Body of pancreas (tissue), 4 donors: ENCODE results near the gene S100P. TPM values are rescaled to one million over a fixed set of nuclear protein-coding genes. Genes with fewer than 3 reads are reported as not detected.

ENCODE experiments used
- ATAC-seq: fragments of 150-250 bp; one replicate; pipeline ENCODE4 v1.9.1; 2016
- DNase-seq, 4 donors: peaks; one replicate each; pipeline ENCODE4 v3.0.0-alpha.2; 2019
- H3K27ac ChIP-seq, 4 donors: fragments of 200-600 bp; sonication (generic); 1 replicate in 3 of 4; 2 replicates in 1 of 4; pipeline versions ENCODE4 v1.5.1 to v1.6.1; 2016 to 2019; ENCODE audit warnings: mild to moderate bottlenecking in 1 of 4, mixed read lengths in 1 of 4, moderate library complexity in 1 of 4
- H3K27me3 ChIP-seq, 2 donors: fragments of 200-600 bp; sonication (generic); one replicate each; pipeline ENCODE4 v1.6.0; 2016; ENCODE audit warnings: mild to moderate bottlenecking in 1 of 2
- H3K36me3 ChIP-seq, 2 donors: fragments of 200-600 bp; sonication (generic); replicated peaks in 1 of 2; 2 replicates each; pipeline ENCODE4 v1.5.1; 2016; ENCODE audit warnings: low read depth in 2 of 2; ENCODE audit not compliant: insufficient read depth in 1 of 2
- H3K4me1 ChIP-seq: fragments of 200-600 bp; sonication (generic); one replicate; pipeline ENCODE4 v1.6.0; 2016
- H3K4me3 ChIP-seq, 2 donors: fragments of 200-600 bp; sonication (generic); 1 replicate in 1 of 2; 2 replicates in 1 of 2; pipeline ENCODE4 v1.5.1; 2016 to 2019
- H3K9me3 ChIP-seq, 3 donors: fragments of 200-600 bp; sonication (generic); 1 replicate in 2 of 3; 2 replicates in 1 of 3; pipeline ENCODE4 v1.5.1; 2016
- CTCF ChIP-seq, 7 experiments: fragments of 450-650 bp in 4 of 7; fragments of 200-600 bp in 3 of 7; sonication (generic) in 3 of 7; IDR thresholded peaks; one replicate each; pipeline ENCODE4 v1.5.1; 2016 to 2019; ENCODE audit warnings: antibody characterized with exemption in 7 of 7
- POLR2A ChIP-seq, 3 donors: fragments of 450-650 bp; IDR thresholded peaks; one replicate each; pipeline ENCODE4 v1.6.1; 2016; ENCODE audit warnings: antibody characterized with exemption in 3 of 3, mild to moderate bottlenecking in 2 of 3
- WGBS, 2 donors: methylation state at CpG; one replicate each; pipeline ENCODE4 v1.1.5; 2017; 5-methylcytosine and 5-hydroxymethylcytosine counted together
- intact Hi-C: fragments of 100-400 bp; cut with DNase I; formaldehyde crosslinking; loops from one replicate; pipeline ENCODE4 v1.15.1; 2023
- total RNA-seq, 2 donors: library from RNA; depleted of rRNA; stranded (reverse); fragments of >200 nt; gene quantifications; one replicate each; pipeline ENCODE4 v1.1.0, GENCODE V29; 2016

The S100P gene
- total RNA-seq, 2 donors from 2014 or later: 1.0 TPM; not detected in 1

- peaks cover 36% of the 10 kb centered on the region for H3K4me1 ChIP-seq
These were observed 16.7 kb upstream of the S100P start for GRCh38 chr4:6676722-6677558.

GRCh38 chr4:6680372-6681034 is 13.2 kb upstream of the S100P start:
- no peaks in the 10 kb centered on the region for H3K27me3 ChIP-seq
- H3K4me1 ChIP-seq: peaks cover 18% of the 10 kb centered on the region
- DNase-seq (no peak), ATAC-seq (no peak)
- TF ChIP-seq POLR2A (IDR thresholded peaks at IDR 0.05): no peak
- no peak for TF ChIP-seq CTCF (IDR thresholded peaks at IDR 0.05)
- intact Hi-C loops: no loop called here
- no peaks in the 10 kb centered on the region for H3K36me3 ChIP-seq
- 87 to 89% methylated on average over 8 to 10 of the region's 10 CpGs for WGBS, 2 donors
- H3K9me3 ChIP-seq: no peaks in the 10 kb centered on the region
- H3K4me3 ChIP-seq: no peak overlapping the region
- H3K27ac ChIP-seq: no peak overlapping the region

More at GRCh38 chr4:6676722-6677558, 16.7 kb upstream of the S100P start:
- H3K4me3 ChIP-seq: no peak overlapping the region
- intact Hi-C loops: no loop called here
- no peak for ATAC-seq
- no peak for DNase-seq
- TF ChIP-seq POLR2A (IDR thresholded peaks at IDR 0.05) (no peak), CTCF (IDR thresholded peaks at IDR 0.05) (no peak)
- H3K27me3 ChIP-seq: no peaks in the 10 kb centered on the region
- H3K36me3 ChIP-seq: no peaks in the 10 kb centered on the region
- H3K27ac ChIP-seq: no peak overlapping the region
- no peaks in the 10 kb centered on the region for H3K9me3 ChIP-seq
- 82 to 92% methylated on average over 21 of the region's 21 CpGs for WGBS, 2 donors

- Histone ChIP-seq H3K27me3 (no peaks in the 10 kb centered on the region), H3K4me3 (no peak overlapping the region), H3K27ac (no peak overlapping the region), H3K4me1 (peaks cover 11% of the 10 kb centered on the region), H3K9me3 (no peaks in the 10 kb centered on the region), H3K36me3 (no peaks in the 10 kb centered on the region)
- TF ChIP-seq POLR2A (IDR thresholded peaks at IDR 0.05): no peak
- no peak for TF ChIP-seq CTCF (IDR thresholded peaks at IDR 0.05)
- ATAC-seq (no peak), DNase-seq (no peak)
- intact Hi-C loops: no loop called here
- 80 to 85% methylated on average over 1 to 9 of the region's 9 CpGs for WGBS, 2 donors
These were observed 12.5 kb upstream of the S100P start for GRCh38 chr4:6681191-6681590.

DNA sequence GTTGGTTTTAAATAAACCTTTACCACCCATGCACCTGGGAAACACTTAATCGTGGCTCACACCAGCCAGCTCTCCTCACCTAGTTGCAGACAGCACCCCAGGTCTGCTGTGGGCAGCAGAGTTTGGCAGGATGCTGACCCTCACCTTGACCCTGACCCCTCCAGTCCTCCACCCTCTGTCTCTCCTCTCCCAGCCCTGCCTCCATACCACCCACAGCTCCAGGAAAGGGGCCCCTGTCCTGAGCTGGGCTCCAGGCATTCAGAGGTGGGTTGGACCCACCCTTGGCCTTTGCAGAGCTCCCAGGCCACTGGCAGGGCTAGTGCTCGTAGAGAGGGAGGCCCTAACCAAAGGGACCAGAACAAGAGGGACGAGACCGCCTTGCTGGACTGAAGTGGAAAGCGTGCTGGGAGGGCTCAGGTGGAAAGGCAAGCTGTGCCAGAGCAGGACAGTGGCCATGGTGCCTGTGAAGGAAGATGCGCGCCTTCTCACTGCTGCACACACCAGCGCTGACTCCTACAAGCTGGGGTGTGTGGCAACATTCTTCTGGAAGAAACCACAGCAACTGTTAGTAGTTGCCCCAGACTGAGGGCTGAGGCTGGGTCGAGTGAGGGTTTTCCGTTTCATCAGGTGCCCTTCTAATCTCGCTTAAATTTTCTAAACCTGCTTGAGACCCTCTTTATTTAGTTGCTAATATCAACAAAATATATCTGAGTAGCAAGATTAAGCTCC is 10.7 kb upstream of the S100P start:
- 77 to 78% methylated on average over 10 to 11 of the region's 11 CpGs for WGBS, 2 donors
- intact Hi-C loops: no loop called here
- H3K4me1 ChIP-seq: no peaks in the 10 kb centered on the region
- no peaks in the 10 kb centered on the region for H3K27me3 ChIP-seq
- H3K36me3 ChIP-seq: no peaks in the 10 kb centered on the region
- no peak for ATAC-seq
- no peaks in the 10 kb centered on the region for H3K9me3 ChIP-seq
- TF ChIP-seq CTCF (IDR thresholded peaks at IDR 0.05) (no peak), POLR2A (IDR thresholded peaks at IDR 0.05) (no peak)
- no peak for DNase-seq
- no peak overlapping the region for H3K27ac ChIP-seq
- H3K4me3 ChIP-seq: no peak overlapping the region
